Peyer's patch (tissue), 4 donors: ENCODE measurements around the gene POLA1.

ENCODE experiments used
- CTCF ChIP-seq, 6 experiments: fragments of 450-650 bp in 4 of 6; fragments of 200-600 bp in 2 of 6; sonication (generic) in 1 of 6; IDR thresholded peaks; one replicate each; pipeline ENCODE4 v1.5.1; 2017 to 2019; ENCODE audit warnings: antibody characterized with exemption in 6 of 6, mild to moderate bottlenecking in 3 of 6, moderate library complexity in 1 of 6
- POLR2A ChIP-seq, 2 donors: fragments of 450-650 bp; IDR thresholded peaks; one replicate each; pipeline ENCODE4 v1.5.1; 2017; ENCODE audit warnings: antibody characterized with exemption in 2 of 2, mild to moderate bottlenecking in 2 of 2, moderate library complexity in 2 of 2

GRCh38 chrX:24983931-24984330 lies 290.2 kb downstream of the POLA1 start:
- no peak for TF ChIP-seq CTCF (IDR thresholded peaks at IDR 0.05)
- no peak for TF ChIP-seq POLR2A (IDR thresholded peaks at IDR 0.05)
